Coronary artery (tissue), 2 donors: ENCODE data around the gene SH2D3C.
A peak's percentile ranks its signal among the peaks of the same experiment; 100 is the strongest.
"Not testable (repeated sequence)": the region's sequence is repeated elsewhere in the genome, so short reads cannot be mapped to it uniquely, and the experiment has no call there.

Source experiments
- DNase-seq: peaks from one replicate; pipeline ENCODE4 v3.0.0-alpha.2; 2017; ENCODE audit warnings: low spot score
- H3K27ac ChIP-seq, 2 donors: fragments of 200-600 bp; sonication (generic); one replicate each; pipeline ENCODE4 v1.5.1; 2016 to 2019
- H3K4me3 ChIP-seq: fragments of 200-600 bp; sonication (generic); 2 replicates; pipeline ENCODE4 v1.5.1; 2016; ENCODE audit warnings: mild to moderate bottlenecking, moderate library complexity
- CTCF ChIP-seq: fragments of 200-600 bp; sonication (generic); IDR thresholded peaks from one replicate; pipeline ENCODE4 v1.5.1; 2019; ENCODE audit warnings: antibody characterized with exemption

SH2D3C gene

GRCh38 chr9:127761491-127761956, 16.9 kb downstream of the SH2D3C start:
- peak overlapping the region in 1 of 2 donors; percentile 72 for H3K27ac ChIP-seq

GRCh38 chr9:127761061-127761460, 17.4 kb downstream of the SH2D3C start:
- no peak for TF ChIP-seq CTCF
- no peak for DNase-seq
- peak overlapping the region in 1 of 2 donors; percentile 72 for H3K27ac ChIP-seq
- no peak overlapping the region for H3K4me3 ChIP-seq

More at GRCh38 chr9:127761491-127761956, 16.9 kb downstream of the SH2D3C start:
- H3K4me3 ChIP-seq, result peak overlapping the region; percentile 22
- no peak for TF ChIP-seq CTCF
- no peak for DNase-seq

- Histone ChIP-seq H3K27ac (no peak overlapping the region), H3K4me3 (no peak overlapping the region)
- DNase-seq, result no peak
- no peak for TF ChIP-seq CTCF
Observed at GRCh38 chr9:127758843-127759242, 19.6 kb downstream of the SH2D3C start.

- DNase-seq, H3K27ac ChIP-seq, H3K4me3 ChIP-seq: not testable (repeated sequence)
Observed at GRCh38 chr9:127756776-127757175, 21.7 kb downstream of the SH2D3C start.

- no peak overlapping the region for H3K27ac ChIP-seq
- no peak for DNase-seq
- no peak for TF ChIP-seq CTCF
- no peak overlapping the region for H3K4me3 ChIP-seq
Observed at GRCh38 chr9:127756233-127756632, 22.2 kb downstream of the SH2D3C start.

GRCh38 chr9:127755061-127756060, 23.1 kb downstream of the SH2D3C start:
- Histone ChIP-seq H3K4me3 (peak overlapping the region; percentile 50), H3K27ac (peak overlapping the region in 1 of 2 donors; percentile 22)
- no peak for TF ChIP-seq CTCF
- no peak for DNase-seq

- DNase-seq, result no peak
- Histone ChIP-seq H3K27ac (peak overlapping the region in 1 of 2 donors; percentile 22), H3K4me3 (peak overlapping the region; percentile 50)
- no peak for TF ChIP-seq CTCF
Observed at GRCh38 chr9:127754099-127755060, 24.1 kb downstream of the SH2D3C start.
